ENCODE data around the gene C14orf39.

GRCh38 chr14:60455875-60456274 lies 30.0 kb downstream of the C14orf39 start:
- TF ChIP-seq CEBPB (IDR thresholded peaks at IDR 0.05) (no peak), YY1 (IDR thresholded peaks at IDR 0.05; ENCODE audit: low read depth) (no peak), TAF1 (IDR thresholded peaks at IDR 0.05; ENCODE audit: low read depth) (no peak)
